HFF-Myc (cell line): Measurements from ENCODE around the gene ZXDC.

ENCODE experiments used
- DNase-seq: peaks from one replicate; pipeline ENCODE4 v3.0.0-alpha.2; 2011; ENCODE audit warnings: low read depth; ENCODE audit errors: extremely low read depth
- H3K4me3 ChIP-seq: replicated peaks from 2 replicates; pipeline ENCODE4 v1.5.1; 2011; ENCODE audit warnings: low read depth, mild to moderate bottlenecking, control low read depth, low read length
- TF ChIP-seq, protein P1 (sequence below): IDR thresholded peaks from 2 replicates; pipeline ENCODE4 v1.5.1; 2012; ENCODE audit warnings: mild to moderate bottlenecking, low read depth, low read length, control low read depth; ENCODE audit errors: missing control alignments

The ZXDC gene

DNA sequence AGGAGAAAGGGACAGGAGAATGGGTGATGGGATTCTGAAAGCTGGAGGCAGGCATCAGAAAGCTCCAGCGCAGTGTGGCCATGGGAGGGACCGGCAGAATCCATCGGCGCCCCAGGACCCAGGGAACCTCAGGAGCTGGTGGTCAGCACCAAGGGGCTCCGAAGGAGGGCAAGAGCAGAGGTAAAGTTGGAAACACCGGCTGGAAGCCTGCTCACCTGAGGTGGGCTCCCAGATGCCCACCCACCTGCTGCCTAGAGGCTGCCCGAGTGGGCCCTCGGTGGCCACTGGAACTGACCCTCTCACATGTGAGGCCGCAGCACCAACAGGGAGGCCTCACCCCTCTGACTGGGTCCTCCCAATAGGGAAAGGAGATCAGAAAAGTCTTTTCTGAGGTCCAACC is 10.3 kb upstream of the ZXDC start:
- H3K4me3 ChIP-seq, result no peak overlapping the region
- TF ChIP-seq, protein P1, sequence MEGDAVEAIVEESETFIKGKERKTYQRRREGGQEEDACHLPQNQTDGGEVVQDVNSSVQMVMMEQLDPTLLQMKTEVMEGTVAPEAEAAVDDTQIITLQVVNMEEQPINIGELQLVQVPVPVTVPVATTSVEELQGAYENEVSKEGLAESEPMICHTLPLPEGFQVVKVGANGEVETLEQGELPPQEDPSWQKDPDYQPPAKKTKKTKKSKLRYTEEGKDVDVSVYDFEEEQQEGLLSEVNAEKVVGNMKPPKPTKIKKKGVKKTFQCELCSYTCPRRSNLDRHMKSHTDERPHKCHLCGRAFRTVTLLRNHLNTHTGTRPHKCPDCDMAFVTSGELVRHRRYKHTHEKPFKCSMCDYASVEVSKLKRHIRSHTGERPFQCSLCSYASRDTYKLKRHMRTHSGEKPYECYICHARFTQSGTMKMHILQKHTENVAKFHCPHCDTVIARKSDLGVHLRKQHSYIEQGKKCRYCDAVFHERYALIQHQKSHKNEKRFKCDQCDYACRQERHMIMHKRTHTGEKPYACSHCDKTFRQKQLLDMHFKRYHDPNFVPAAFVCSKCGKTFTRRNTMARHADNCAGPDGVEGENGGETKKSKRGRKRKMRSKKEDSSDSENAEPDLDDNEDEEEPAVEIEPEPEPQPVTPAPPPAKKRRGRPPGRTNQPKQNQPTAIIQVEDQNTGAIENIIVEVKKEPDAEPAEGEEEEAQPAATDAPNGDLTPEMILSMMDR, result no peak
- no peak for DNase-seq

DNA sequence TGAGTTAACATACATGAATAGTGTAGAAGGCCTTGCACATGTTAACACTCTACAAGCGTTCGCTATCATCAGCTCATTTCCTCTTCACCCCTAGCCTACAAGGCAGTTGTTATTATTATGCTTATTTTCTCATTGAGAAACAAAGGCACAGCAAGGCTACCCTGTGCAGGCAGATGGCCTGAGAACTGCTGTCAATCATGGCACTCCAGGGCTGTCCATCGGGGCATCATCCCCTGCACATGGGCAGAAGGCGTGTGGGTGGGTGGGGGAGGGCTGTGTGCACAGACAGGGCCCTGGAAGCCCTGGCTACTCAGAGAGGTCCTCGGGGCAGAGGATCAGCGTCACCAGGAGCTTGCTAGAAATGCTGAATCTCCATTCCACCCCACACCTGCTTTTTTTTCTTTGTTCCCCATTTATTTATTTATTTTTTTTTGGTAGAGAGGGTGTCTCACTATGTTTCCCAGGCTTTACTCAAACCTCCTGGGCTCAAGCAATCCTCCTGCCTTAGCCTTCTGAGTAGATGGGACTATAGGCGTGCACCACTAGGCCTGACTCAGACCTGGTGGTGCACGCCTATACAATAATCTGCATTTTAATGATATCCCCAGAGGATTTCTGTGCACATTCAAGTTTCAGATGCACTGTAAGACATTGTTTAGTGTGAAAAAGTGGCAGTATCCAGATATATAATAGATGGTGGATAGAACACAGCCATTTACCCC is 9.6 kb upstream of the ZXDC start:
- TF ChIP-seq, protein P1, result no peak
- no peak overlapping the region for H3K4me3 ChIP-seq
- DNase-seq, result no peak

DNA sequence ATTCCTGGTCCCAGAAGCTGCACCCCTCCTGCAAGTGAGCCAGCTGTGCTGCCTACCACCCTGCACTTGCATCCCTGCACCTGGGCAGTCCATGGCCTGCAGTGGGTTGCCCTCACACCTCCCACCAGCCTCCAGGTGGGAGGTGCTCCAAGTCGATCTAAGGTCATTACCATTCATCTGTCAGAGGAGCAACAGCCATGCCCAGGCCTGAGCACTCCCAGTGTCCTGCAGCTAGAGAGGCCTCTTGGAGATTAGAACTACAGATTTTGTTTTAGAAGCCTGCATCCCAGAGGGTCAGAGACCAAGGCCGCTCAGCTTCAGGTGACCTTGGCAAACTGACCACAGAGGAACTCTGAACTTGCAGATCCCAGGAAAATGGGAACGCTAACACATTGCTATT is 9.0 kb upstream of the ZXDC start:
- TF ChIP-seq, protein P1, result no peak
- no peak overlapping the region for H3K4me3 ChIP-seq
- no peak for DNase-seq

DNA sequence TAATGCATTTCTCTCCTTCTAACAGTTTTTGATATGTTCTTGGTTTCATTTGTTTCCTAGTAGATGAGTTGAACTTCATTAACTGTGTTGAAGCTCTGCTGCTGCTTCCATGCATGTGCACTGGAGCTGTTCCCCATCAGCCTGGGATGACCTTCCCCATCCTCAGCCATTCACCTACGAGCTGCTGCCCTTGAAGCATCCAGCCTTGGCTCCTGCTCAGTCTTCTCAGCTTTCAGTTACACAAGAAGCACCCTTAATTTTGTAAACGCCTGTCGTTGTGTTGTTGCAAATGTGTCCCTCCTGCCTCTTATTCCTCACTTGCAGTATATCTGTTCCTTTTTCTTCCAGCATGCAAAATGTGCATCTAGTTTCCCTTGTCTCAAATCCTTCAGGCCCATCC is 8.5 kb upstream of the ZXDC start:
- H3K4me3 ChIP-seq, result no peak overlapping the region
- DNase-seq, result no peak
- TF ChIP-seq, protein P1, result no peak

DNA sequence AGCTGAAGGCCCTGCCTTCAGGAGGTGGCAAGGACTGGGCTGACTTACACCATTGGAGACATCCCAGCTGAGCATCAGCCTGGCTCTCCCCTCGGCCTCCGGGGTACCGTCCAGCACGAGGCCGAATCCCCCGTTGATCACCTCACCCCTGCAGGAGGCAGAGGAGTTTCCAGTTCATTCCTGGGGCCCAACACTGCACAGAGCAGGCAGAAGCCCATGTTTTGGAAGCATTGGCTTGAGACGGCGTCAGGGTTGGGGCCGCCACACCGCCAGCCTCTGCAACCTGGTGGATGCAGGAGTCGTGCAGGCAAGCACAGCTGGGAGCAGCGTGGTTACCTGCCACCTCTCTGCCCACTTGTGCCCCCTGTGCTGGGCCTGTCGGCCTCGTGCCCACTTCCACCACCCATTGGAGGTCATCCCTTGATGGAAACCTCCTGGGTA is 7.7 kb upstream of the ZXDC start:
- TF ChIP-seq, protein P1, result no peak
- H3K4me3 ChIP-seq, result no peak overlapping the region
- DNase-seq, result no peak

DNA sequence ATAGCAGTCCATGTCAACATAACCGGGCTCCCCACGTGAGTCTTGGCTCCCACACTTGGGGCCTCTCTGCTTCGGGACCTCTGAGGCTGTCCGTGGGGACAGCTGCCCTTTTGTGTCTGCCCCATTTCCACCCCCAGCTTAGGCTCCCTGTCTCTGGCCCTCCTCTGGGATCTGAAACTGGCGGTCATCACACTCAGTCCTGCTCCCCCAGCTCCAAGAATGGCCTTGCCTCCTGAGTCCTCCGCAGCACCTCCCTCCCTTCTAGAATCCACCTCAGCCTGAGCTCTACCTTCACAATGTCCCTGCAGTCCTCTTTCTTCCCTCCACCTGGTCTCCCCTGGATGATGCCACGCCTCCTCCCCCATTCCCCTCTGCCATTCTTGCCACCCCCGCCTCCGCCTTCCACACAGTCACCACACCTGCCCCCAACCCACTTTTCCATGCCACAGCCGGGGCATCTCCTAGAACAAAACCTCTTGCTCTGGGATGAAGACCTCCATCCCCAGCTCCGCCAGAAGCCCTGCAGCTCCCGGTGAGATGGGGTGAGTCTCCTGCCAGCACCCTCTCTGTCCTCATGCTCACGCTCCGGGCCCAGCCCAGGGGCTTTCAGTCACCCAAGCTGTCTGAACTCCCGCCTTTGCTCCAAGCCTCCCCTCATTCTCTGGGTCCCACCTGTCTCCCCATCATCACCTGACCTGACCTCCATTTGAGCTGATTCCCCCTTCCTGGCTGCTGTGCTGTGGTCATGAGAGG is 7.0 kb upstream of the ZXDC start:
- TF ChIP-seq, protein P1, result no peak
- no peak overlapping the region for H3K4me3 ChIP-seq
- DNase-seq, result no peak
